Measurements from ENCODE around the gene CCDC91.

The CCDC91 gene

DNA sequence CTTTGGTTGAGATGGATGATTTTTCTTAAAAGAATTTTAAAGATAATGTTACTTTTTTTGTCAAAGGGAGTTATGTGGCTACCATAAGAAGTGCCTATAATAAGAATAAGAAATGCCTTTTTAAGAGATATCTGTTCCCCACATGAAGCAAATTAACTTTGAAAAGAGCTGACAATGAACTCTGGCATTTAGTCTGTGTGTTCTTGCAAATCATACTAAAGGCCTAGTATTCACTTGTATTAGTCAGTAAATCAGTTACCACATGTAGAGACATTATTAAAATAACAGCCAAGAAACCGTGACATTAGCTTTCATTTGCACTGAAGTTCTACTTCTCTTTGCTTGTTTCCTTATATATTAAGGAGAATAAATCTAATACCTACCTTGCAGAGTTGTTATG lies 296.3 kb downstream of the CCDC91 start:
- TF ChIP-seq CTCF (IDR thresholded peaks at IDR 0.05): no peak

- no peak for TF ChIP-seq CTCF (IDR thresholded peaks at IDR 0.05)
Observed at GRCh38 chr12:28489246-28489645, 299.0 kb downstream of the CCDC91 start.

DNA sequence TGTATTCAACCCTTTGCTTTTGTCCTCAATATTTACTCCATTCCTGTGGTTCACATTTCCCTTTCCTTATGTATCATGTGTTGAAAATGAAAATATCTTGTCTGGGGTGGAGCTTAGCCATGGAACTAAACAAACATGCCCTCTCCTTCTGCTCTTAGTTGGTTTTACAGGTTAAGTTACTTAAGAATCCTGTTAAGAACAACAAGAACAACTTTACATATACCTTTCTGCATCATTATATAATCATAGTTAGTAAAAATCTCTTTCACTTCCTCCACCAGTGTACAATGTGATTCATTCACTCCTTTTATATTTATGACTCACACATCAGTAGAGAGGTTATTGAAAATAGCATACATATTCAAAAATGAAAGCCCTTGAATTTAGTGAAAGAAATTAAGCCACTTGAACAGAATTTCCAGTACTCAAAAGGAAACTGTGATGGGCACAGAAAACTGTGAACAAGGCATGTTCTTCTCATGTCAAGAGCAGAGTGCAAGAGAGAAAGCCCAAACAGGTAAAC lies 307.7 kb downstream of the CCDC91 start:
- TF ChIP-seq CTCF (IDR thresholded peaks at IDR 0.05): no peak

DNA sequence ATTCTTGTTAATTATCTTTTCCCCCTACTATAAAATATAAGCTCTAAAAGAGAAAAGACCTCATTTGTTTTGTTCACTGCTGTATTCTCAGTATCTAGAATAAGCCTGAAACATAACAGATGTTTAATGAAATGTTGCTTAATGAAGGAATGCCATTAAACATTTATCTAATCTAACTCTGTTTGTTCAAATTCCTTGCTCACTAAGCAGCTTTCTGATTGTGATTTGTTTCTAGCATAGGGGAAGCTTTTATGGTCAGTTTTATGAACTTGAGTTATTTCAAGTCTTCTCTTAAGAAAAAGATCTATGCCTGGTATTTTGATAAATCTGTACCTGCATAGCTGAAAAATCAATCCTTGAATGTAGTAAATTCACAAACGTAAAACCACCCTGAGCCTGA lies 308.6 kb downstream of the CCDC91 start:
- TF ChIP-seq CTCF (IDR thresholded peaks at IDR 0.05): no peak

DNA sequence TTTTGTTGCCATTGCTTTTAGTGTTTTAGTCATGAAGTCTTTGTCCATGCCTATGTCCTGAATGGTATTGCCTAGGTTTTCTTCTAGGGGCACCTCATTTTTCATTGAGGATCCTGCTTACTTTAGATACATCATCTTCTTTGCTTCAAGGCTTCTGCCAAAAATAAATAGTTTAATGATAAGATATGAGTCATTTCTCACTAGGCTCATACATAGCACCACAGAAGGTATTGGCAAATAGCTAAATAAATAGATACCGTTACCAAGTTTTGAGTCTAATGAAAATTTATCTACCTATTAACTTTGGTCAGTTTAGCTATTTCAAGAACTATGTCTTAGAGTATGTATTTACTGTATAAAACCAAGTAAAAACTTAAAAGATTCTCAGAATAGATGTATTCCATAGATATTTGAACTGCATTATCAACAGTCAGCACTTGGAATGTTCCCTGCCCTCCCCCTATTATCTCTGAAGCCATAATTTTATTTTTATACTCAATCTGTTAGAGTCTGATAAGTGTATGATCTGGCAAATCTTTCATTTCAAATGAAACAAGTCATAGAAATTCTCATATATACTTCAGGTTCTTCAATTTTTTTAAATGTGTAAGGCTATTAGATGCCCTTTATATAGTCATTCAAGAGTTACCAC lies 310.2 kb downstream of the CCDC91 start:
- no peak for TF ChIP-seq CTCF (IDR thresholded peaks at IDR 0.05)

DNA sequence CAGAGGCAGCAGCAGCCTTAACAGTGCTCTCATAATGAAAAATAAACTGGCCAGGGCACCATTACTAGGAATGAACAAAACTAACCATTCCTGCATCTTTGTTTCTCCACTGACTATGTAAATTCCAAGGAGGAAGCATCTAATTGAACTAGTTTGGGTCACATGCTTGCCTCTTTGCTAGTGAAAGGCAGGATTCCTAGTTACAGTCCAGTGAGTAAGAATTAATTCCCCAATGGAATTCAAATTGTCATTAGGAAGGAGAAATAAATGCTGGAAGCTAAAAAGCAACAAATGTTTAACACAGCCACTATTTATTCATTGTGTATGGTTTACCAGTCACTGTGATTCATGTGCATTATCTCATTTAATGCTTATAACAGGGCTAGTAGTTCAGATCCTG lies 316.0 kb downstream of the CCDC91 start:
- no peak for TF ChIP-seq CTCF (IDR thresholded peaks at IDR 0.05)

DNA sequence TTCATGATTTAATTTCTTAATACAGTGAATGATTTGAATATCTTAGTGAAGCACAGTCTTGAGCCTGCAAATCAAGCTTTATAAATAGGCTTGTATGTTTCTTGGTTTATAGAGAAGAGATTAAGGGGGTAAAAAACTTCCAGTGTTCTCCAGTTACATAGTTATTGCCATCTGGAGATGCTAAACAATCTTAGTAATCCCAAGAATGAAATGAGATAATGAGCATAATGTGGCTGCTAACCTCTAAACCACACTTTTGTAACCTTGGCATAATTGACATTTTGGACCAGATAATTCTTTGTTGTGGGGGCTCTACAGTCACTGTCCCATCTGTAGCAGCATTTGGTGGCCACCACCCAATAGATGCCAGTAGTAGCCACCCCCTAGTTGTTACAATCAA lies 316.8 kb downstream of the CCDC91 start:
- no peak for TF ChIP-seq CTCF (IDR thresholded peaks at IDR 0.05)

- no peak for TF ChIP-seq CTCF (IDR thresholded peaks at IDR 0.05)
Observed at GRCh38 chr12:28507867-28508266, 317.6 kb downstream of the CCDC91 start.
